Measurements from ENCODE around the gene SAXO2. TPM values are rescaled to one million over a fixed set of nuclear protein-coding genes. Genes with fewer than 3 reads are reported as not detected.
"Not testable (repeated sequence)": the region's sequence is repeated elsewhere in the genome, so short reads cannot be mapped to it uniquely, and the experiment has no call there.

SAXO2 gene
- total RNA-seq, 1 donor from 2014 or later = 15.8 TPM

GRCh38 chr15:82314769-82315518 lies 52.3 kb downstream of the SAXO2 start:
- Histone ChIP-seq H3K9me3 (peaks cover 5% of the 10 kb centered on the region), H3K36me3 (no peaks in the 10 kb centered on the region), H3K4me1 (no peaks in the 10 kb centered on the region), H3K4me3 (no peak overlapping the region), H3K27me3 (ENCODE audit: low read depth) (no peaks in the 10 kb centered on the region), H3K27ac (no peak overlapping the region)
- TF ChIP-seq, protein P1, sequence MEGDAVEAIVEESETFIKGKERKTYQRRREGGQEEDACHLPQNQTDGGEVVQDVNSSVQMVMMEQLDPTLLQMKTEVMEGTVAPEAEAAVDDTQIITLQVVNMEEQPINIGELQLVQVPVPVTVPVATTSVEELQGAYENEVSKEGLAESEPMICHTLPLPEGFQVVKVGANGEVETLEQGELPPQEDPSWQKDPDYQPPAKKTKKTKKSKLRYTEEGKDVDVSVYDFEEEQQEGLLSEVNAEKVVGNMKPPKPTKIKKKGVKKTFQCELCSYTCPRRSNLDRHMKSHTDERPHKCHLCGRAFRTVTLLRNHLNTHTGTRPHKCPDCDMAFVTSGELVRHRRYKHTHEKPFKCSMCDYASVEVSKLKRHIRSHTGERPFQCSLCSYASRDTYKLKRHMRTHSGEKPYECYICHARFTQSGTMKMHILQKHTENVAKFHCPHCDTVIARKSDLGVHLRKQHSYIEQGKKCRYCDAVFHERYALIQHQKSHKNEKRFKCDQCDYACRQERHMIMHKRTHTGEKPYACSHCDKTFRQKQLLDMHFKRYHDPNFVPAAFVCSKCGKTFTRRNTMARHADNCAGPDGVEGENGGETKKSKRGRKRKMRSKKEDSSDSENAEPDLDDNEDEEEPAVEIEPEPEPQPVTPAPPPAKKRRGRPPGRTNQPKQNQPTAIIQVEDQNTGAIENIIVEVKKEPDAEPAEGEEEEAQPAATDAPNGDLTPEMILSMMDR (IDR thresholded peaks at IDR 0.05) = no peak
- DNase-seq (no peak), ATAC-seq (no peak)
- intact Hi-C loops (cut with DNase I) = no loop called here

DNA sequence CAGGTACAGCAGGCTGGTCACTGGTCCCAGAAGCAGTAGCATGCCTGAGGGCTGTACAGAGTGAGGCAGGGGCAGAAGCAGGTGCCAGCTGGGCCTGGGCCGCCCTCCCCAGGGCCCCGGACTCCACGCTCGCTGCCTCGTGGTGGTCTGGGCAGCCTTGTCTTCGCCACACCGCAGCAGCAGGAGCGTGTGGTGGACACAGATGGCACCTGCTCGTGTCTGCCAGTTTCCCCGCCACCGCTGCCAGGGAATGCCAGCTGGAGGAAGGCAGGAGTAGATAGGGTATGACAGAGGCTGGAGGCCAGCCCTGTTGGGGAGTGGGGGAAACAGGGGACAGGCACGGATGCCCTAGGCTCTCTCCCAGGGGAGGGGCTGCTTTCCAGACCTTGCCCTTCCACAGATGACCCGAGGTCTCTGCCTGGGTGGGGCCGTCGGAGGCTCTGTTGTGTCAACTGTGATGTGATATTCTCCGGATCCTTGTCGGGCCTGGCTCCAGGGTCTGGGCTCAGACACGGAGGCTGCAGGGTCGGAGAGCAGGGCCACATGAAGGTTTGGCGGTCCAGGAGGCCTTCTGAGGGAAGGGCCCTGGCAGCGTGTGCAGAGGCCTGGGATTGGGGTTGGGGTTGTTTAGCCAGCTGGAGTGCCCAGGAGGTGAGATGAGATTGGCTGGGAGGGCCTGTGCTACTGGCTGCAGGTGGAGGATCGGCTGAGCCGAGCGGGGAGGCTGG lies 53.1 kb downstream of the SAXO2 start:
- Histone ChIP-seq H3K4me1 (no peaks in the 10 kb centered on the region), H3K27me3 (ENCODE audit: low read depth) (no peaks in the 10 kb centered on the region), H3K36me3 (no peaks in the 10 kb centered on the region), H3K27ac (no peak overlapping the region), H3K4me3 (no peak overlapping the region), H3K9me3 (no peaks in the 10 kb centered on the region)
- TF ChIP-seq, protein P1 (IDR thresholded peaks at IDR 0.05) = no peak
- DNase-seq (no peak), ATAC-seq (no peak)
- intact Hi-C loops (cut with DNase I) = no loop called here

GRCh38 chr15:82316247-82317090 lies 53.9 kb downstream of the SAXO2 start:
- H3K4me3 ChIP-seq; H3K27ac ChIP-seq; intact Hi-C loops (cut with DNase I); H3K27me3 ChIP-seq (ENCODE audit: low read depth); DNase-seq; H3K36me3 ChIP-seq; H3K4me1 ChIP-seq; H3K9me3 ChIP-seq; ATAC-seq: not testable (repeated sequence)

DNA sequence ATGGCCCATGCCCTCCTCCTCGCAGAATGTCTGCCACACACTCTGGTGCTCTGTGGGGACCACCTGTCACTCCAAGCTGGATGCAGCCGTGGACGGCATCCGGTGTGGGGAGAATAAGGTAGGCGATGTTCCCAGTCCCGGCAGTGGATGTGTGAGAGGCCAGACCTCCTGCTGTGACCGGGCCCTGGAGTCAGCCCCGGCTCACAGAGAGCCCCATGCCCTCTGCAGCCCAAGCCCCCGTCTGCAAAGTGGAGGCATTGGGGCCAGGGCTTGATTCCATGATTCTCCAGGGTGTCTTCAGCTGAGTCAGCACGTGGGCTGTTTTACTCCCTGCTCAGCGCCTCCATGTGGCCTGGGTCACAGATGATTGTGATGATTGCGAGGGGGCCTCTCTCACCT lies 54.5 kb downstream of the SAXO2 start:
- no peak for ATAC-seq
- Histone ChIP-seq H3K27me3 (ENCODE audit: low read depth) (no peaks in the 10 kb centered on the region), H3K9me3 (no peaks in the 10 kb centered on the region), H3K27ac (no peak overlapping the region), H3K36me3 (no peaks in the 10 kb centered on the region), H3K4me1 (no peaks in the 10 kb centered on the region), H3K4me3 (no peak overlapping the region)
- TF ChIP-seq, protein P1 (IDR thresholded peaks at IDR 0.05) = no peak
- DNase-seq = no peak
- intact Hi-C loops (cut with DNase I) = no loop called here

- H3K9me3 ChIP-seq; H3K27me3 ChIP-seq (ENCODE audit: low read depth); intact Hi-C loops (cut with DNase I): not testable (repeated sequence)
Measured at GRCh38 chr15:82317516-82317915, 54.9 kb downstream of the SAXO2 start.

GRCh38 chr15:82318281-82318680 lies 55.7 kb downstream of the SAXO2 start:
- ATAC-seq = not testable (repeated sequence)

More at GRCh38 chr15:82317516-82317915, 54.9 kb downstream of the SAXO2 start:
- H3K4me3 ChIP-seq, ATAC-seq, H3K4me1 ChIP-seq, DNase-seq, H3K36me3 ChIP-seq, H3K27ac ChIP-seq: not testable (repeated sequence)

DNA sequence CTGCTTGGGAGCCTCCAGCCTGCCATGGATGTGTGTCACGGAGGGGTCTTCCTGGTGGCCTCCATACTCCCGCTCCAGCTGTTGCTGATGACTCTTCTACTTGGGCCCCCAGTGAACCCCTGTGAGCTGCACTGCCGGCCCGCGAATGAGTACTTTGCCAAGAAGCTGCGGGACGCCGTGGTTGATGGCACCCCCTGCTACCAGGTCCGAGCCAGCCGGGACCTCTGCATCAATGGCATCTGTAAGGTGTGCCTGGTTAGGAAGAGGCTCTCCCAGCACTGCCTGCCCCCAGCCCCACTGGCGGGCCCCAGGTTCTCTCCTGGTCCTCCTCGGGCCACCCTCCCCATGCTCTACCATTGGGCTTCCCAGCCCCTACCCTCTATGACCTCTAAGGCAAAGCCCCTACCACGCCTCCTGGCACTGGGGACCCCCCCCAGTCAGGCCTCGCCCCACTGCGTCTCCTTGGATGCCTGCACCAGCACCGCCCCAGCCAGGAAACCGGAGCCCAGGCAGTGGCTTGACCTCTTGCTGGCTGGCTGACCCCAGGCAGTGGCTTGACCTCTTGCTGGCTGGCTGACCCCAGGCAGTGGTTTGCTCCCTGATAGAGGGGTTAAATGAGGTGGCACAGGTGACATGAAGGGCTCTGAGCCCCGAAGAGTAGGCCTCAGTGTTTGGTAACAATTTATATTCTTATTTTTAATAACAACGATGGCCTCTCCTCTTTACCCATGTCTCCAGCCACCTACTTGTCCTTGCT lies 57.1 kb downstream of the SAXO2 start:
- H3K9me3 ChIP-seq; H3K4me3 ChIP-seq; H3K27ac ChIP-seq; intact Hi-C loops (cut with DNase I); ATAC-seq; H3K4me1 ChIP-seq; H3K36me3 ChIP-seq; DNase-seq; H3K27me3 ChIP-seq (ENCODE audit: low read depth): not testable (repeated sequence)

More at GRCh38 chr15:82318281-82318680, 55.7 kb downstream of the SAXO2 start:
- H3K9me3 ChIP-seq; DNase-seq; H3K4me3 ChIP-seq; H3K36me3 ChIP-seq; intact Hi-C loops (cut with DNase I); H3K27ac ChIP-seq; H3K27me3 ChIP-seq (ENCODE audit: low read depth); H3K4me1 ChIP-seq: not testable (repeated sequence)

- H3K27ac ChIP-seq; ATAC-seq; H3K27me3 ChIP-seq (ENCODE audit: low read depth); H3K4me1 ChIP-seq; H3K4me3 ChIP-seq; intact Hi-C loops (cut with DNase I); H3K36me3 ChIP-seq; DNase-seq; H3K9me3 ChIP-seq: not testable (repeated sequence)
Measured at GRCh38 chr15:82320861-82321260, 58.2 kb downstream of the SAXO2 start.

- not testable (repeated sequence) for DNase-seq
Measured at GRCh38 chr15:82322488-82322887, 59.9 kb downstream of the SAXO2 start.

More at GRCh38 chr15:82322488-82322887, 59.9 kb downstream of the SAXO2 start:
- H3K4me3 ChIP-seq; H3K27me3 ChIP-seq (ENCODE audit: low read depth); H3K9me3 ChIP-seq; intact Hi-C loops (cut with DNase I); H3K36me3 ChIP-seq; ATAC-seq; H3K4me1 ChIP-seq; H3K27ac ChIP-seq: not testable (repeated sequence)
